ENCODE measurements around the gene MYH10.
A peak's percentile ranks its signal among the peaks of the same experiment; 100 is the strongest.

The MYH10 gene

DNA sequence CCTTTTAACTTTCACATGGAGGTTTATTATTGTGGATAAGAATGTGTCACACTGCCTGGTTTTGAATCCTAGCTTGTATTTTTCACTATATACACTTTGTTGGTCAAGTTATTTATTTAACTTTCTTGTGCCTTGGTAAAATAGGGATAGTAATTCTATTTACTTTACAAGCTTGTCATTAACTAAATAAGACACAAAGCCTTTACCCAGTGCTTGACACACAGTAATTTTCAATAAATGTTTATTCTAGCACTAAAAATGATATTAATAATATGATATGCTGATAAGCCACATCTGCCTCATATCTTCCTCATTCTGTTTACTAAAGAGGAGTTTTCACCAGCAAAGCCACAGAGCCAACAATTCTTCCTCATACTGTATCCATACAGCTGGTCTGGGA, 27.8 kb downstream of the MYH10 start:
- no peak for DNase-seq

DNA sequence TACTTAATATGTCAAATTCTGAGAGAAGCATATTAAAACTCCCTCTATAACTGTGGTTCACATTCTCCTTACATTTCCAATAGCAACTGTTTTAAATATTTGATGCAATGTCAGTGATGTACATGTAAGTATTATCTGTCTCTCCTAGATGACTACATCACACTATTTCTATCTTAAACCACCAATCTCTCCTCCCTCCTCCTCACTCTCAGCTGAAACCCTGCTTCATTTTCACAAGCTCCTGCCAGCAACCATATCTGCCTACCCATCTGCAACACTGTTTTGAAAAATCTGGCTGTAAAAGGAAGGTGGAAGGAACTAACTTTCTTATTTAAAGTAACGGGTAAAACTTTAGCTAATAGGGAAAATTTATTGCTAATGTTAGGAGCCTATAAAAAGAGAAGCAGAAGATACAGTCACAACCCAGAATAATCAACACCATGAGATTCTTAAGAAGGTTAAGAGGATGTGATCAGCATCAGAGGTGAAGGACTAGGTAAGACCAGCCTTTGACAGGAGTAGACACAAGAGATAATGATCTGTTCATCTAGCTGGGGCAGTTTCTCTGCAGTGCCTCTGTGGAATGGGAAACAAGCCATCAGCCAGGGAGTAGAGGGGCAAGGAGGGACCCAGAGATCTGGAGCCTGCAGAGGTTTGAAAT, 31.0 kb downstream of the MYH10 start:
- DNase-seq: no peak

DNA sequence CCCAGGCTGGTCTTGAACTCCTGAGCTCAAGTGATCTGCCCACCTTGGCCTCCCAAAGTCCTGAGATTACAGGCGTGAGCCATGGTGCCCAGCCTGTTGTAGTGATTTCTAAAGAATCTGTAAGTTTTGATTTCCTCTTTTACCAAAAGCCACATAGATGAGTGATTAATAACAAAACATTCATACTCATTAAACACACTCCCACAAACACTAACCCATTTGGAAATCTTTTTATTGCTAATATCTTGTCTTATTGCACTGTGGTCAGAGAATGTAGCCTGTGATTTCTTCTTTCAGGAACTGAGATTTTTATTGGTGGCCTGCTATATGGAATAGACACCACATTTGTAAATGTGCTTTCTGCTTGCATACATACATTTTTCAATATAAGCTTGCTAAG, 31.6 kb downstream of the MYH10 start:
- DNase-seq: no peak

DNA sequence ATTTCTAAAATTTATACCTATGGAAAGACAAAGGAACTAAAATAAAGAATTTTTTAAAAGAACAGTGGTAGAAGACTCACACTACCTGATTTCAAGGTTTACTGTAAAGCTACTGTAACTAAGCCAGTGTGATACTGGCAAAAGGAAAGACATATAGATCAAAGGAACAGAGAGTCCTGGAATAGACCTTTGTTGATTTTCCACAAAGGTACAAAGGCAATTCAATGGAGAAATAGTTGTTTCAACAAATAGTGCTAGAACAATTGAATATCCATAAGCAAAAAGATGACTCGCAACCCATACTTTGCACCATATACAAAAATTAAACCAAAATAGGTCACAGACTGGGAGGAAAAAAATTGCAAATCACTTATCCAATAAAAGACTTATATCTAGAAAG, 36.7 kb downstream of the MYH10 start:
- no peak for DNase-seq

DNA sequence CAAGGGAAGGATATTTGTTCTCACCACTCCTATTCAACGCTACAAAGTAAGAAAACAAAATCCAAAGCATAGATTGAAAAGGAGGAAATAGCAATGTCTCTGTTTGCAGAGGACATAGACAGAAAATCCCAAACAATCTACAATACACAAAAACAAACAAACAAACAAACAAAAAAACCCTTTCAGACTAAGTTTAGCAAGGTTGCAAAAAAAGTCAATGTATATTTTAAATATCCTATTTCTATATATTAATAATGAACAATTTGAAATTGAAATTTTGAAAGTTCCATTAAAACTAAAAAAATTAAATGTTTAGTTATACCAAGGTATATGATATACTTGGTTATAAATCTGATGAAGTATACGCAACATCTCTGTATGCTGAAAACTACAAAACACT, 37.2 kb downstream of the MYH10 start:
- DNase-seq: no peak

DNA sequence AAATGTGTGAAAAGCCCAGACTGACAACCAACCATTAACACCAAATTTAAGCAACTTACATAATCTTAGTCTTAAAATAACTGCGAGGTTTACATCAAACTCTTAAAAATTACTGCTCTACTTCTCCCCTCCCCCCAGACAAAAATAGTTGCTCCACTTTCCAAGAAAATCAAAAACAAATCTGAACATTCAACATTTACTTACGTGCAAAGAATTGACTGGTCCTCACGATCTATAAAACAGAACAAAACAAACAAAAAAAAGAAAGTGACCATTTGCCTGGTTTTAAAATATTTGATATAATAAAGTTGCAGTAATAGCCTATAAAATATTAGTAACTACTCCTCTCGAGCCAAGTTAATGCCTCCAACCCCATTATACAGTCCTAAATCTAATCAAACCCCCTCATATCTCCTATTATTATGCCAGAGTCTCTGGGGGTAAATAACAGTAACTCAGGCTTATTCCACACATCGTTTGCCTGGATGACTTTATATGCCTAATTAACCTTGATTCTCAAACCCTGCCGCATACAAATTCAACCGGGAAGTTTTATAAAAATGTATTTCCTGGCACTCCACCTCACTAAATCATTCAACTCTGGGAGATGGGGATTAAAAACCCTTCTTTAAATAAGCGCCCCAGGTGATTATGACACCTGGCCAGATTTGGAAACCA, 41.5 kb downstream of the MYH10 start:
- DNase-seq: no peak

DNA sequence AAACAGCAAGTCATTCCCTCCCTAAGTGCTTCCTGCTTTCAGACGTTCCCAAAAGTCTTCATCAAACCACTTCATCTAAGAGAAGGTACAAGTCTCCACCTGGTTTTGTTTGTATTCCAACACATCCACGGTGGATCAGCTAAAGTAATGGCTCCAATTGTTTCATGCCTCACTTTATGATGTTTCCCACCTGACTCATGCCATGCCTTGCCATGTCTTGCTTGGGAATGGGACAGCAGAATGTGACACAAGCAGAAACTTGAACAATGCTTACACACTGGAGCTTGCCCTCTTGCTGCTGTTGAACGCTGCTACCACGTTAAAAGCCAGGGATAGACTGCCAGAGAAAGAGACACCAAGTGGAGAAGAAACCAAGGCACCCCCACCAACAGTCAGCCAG, 43.8 kb downstream of the MYH10 start:
- no peak for DNase-seq

DNA sequence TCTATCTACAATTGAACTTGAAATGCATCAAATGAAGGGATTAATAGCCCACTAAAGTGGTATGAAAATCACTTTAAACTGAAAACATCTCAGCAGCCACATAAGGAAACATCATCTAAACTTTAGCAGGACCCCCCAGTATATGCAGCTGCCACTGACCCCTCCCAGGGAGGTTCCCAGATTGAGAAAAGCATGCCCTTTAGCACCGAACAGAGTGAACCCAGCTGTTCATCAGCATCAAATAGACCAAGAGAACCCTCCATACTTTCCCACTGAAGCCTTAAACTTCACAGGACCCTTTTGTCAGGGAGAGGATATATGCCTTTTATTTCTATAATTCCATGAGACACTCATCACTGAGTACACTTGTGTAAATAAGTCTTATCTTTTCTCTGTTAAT, 44.6 kb downstream of the MYH10 start:
- no peak for DNase-seq

DNA sequence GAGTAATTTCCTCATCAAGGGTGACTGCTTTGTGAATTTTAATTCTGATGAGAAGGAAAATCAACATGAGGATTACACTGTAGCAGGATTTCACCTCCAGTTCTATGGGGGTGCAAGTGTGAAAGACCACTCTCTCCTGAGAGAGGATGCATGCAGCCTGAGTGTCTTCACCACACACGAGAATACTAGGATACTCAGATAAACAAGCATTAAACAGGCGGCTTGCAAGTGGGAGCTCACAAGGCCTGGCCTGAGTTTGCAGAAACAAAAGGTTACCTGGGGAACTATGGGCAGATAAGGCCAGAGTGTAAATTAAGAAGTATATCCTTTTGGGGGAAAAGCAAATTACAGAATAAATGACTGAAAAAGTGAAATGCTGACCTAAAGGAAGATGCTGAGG, 46.6 kb downstream of the MYH10 start:
- DNase-seq: no peak

DNA sequence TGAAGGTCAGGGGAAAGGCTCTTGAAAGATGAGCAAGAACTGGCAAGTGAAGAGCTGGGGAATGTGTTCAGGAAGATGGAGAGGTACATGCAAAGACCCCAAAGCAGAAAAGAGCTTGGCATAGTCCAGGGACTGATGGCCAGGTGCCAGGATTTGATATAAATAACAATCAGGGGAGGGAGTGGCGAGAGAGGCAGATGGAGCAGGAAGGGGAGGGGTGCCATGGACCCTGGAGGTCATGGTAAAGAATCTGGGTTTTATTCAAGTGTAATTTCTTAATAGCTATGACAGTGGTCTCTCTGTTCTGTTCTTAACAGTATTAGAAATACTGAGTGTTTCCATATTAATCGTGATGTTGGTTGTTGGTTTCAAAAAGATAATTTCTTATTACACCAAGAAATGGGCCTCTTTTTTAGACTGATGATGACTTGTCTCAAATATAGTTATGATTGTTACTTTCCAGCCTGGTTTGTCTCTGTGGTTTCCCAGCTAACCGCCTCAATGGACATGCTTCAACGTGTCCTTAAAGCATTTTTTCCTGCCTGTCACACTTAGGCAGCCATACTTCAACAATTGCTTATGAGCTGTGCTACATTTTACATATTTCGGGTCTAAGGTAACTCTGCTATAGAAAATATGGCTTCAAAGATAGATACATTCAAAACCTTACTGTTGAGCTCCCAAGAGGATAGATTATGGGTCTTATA, 49.4 kb downstream of the MYH10 start:
- DNase-seq: peak; percentile 37

DNA sequence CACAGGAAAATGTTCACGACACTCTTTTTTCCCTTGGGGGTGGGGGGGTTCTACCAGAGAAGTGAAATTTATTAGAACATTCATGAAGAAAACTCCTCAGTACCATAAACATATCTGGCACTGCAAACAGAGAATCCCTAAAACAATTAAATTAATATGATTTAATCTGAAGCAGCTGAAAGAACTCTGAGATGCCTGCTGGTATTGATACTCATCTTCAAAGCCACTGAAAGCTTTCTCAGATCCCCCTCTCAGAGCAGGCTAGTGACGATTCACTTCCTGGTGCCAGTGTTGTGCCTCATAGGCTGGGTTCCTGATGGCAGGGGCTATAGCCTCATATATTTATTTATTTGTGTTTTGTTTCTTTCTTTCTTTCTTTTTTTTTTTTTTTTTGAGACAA, 52.7 kb downstream of the MYH10 start:
- no peak for DNase-seq

DNA sequence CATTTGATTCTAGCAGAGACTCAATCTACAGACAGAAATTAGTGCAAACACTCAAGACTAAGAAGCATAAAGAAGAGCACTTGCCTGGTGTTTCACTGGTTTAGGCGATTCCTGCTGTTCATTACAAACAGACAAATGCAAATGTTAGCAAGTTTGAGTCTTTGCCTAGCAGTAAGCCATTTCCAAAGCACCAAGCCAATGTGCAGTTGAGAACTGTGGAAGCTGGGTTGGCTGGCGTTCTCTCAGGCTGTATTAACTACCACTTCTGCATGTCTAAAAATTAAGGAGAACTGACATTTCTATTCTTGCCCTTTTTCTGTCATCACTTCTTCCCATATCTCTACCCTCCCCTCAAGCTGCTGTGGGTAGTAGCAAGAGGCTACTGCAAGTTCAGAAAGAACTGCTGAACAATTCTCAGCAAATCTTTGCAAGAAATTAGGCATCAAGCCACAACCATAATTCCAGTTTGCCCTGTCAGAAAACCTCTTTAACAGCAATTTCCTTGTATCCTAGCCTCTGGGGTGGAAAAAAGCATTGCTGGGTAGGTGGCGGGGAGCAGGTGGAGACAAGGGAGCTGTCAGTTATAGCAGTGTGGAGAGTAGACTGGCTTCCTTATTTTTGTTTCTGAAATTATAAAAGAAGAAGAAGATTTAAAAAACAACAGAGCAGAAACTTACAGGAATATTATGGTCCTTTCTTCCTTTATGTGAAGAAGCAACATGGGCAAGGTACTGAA, 53.8 kb downstream of the MYH10 start:
- DNase-seq: no peak

DNA sequence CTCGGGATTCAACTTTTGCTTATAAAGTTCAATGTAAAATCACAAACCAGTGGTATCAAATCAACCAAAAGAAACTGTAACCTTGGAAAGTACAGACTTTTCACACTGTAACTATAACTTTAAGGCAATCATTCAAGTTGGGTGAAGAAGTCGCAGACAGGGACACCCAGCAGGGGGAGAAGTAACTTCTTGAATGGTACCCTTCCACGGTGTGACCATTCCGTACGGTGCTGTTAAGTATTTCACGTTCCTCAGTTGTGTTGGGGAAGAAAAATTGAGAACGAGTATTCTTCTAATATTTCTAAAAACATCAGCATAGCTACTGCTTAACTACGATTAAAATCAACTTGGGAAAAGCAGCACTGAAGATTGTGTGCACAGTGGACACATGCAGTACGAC, 55.8 kb downstream of the MYH10 start:
- DNase-seq: no peak

DNA sequence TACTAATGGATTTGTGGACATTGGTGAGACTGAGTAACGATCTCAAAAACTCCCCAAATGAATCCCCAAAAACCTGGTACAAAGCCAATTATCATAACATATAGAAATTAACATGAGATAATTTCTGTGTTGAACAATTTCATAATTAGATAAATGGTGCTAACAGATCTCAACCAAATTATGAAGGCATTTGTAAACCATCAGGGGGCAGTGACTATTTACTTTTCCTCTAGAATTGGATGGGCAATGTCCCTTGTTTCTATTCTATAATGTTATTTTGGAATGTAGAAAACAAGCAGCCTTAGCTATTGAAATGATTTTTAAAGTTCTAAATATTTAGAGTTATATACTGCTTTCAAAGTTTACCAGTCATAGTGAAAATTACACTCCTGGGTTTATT, 57.8 kb downstream of the MYH10 start:
- no peak for DNase-seq

DNA sequence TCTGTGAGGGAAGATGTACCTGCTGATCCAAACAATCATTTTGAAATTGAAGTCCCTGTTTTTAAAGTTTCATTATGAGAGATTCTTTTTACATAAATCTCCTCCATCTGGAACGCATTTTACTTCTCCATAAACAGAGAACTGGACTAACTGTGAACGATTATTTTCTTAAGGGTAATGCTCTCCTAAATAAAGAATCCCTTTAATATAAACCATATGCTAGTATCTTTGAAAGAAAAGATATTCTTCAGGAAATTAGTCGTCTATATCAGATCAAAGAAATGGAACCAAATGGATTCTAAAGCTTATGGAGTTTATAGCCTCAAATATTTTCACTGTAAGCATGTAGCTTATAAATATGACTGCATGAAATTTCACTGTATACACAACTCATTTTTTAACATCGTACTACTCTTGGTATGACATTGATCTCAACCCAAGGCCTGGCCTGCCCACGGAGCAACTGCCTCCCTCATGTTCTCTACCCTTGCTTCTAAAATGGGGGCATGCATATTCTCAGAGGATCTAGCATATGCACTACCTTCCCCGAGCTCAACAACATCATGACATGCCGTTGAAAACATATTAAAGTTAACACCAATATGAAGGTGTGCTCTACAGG, 66.4 kb downstream of the MYH10 start:
- no peak for DNase-seq

DNA sequence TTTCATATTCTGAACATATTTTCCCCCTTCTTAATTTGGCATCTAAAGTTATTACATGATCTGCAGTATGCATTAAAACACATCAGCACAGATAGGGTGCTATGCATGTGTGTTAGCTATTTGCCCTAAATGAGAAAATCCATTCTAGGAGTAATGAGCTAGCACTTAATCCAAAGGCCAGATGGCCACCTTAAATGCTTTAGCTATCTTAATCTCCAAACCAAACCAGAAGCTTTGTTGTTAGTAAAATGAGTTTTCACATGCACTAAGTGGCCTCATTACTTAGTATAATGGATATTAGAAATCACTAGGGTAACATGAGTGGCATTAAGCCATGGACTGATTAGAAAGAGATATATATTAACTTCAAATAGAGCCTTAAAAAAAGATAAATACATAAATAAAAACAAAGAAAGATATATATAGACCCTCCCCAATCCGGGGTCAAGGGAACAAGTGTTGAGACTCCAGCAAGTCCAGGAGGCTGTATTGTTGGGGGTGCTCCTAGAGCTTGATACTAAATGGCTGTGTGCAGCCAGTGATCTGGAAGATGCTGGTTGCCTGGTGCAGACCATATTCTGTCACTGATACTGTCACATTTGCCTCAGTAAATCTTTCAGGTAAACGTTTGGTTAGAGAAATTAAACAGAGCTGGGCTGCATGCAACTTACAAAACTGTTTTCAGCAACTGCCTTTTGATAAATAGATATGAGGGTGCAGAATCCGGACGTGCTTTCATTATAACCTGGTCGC, 67.3 kb downstream of the MYH10 start:
- no peak for DNase-seq

DNA sequence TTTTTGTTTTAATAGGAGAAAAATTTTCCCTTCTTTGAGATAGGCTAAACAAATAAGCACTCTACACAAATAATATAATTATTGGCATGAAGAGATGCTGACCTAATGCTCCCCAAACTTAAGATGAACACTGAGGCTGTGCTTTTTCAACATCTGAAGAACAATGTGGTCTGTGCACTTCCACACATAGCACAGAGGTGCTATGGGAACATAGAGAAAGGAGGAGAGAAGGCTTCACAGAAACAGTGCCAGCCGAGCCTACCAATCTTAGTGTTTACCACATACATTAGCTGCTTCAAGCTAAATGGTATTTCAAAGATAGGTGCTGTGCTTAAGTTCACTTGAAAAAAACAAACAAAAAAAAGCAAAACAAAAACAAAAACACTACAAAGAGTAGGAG, 72.4 kb downstream of the MYH10 start:
- no peak for DNase-seq

DNA sequence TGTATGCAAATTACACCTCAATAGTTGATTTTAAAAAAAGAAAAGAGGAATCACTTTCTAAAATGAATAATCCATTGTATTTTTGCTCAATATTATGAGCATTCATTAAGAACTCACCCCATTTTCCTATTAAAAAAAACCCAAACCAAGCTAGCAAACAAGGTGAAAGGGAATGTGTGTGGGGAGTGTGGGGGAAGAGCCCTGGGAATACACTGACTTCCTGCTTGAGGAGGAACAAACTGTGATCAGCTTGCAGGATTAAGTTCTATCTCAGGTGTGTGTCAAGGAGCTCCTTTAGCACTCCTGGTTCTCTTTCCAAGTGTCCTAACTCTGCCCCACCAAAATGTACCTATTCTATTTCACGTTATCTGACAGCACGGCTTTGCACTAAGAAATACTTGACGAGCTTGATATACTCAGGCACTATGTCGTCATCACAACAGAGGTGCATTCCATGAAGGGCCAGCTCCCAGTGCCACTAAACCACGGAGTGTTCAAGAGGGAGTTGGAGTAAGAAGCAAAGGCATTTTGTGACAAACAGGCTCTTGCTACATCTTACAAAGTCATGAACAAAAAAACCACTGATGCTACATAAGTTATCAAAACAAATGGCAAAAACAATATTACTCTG, 73.2 kb downstream of the MYH10 start:
- no peak for DNase-seq

DNA sequence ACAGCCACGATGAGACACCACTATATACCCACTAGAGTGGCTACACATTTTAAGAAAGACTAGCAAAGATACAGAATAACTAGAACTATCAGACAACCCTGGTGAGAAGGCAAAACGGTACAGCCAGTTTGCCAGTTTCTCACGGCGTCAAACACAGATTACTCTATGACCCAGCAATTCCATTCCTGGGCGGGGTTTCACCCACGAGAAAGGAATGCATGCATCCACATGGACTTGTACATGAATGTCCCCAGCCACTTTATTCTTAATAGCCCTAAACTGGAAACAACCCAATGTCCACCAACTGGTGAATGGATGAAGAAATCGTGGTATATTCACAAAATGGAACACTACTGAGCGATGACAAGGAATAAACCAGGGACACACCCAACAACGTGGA, 74.5 kb downstream of the MYH10 start:
- no peak for DNase-seq

DNA sequence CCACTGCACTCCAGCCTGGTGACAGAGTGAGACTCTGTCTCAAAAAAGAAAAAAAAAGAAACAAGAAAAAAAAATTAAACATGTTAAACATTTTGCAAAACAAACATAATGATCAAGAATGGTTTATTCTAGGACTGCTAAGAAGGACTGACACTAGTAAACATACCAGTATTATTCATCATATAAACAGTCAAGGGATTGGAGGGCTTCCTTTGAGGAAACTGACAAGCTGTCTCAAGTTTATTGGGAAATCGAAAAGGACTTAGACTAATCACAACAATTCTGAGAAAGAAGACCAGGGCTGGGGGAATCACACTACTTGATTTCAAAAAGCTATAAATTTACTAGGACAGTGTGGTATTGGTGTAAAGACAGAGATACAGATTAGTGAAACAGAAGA, 75.5 kb downstream of the MYH10 start:
- no peak for DNase-seq

DNA sequence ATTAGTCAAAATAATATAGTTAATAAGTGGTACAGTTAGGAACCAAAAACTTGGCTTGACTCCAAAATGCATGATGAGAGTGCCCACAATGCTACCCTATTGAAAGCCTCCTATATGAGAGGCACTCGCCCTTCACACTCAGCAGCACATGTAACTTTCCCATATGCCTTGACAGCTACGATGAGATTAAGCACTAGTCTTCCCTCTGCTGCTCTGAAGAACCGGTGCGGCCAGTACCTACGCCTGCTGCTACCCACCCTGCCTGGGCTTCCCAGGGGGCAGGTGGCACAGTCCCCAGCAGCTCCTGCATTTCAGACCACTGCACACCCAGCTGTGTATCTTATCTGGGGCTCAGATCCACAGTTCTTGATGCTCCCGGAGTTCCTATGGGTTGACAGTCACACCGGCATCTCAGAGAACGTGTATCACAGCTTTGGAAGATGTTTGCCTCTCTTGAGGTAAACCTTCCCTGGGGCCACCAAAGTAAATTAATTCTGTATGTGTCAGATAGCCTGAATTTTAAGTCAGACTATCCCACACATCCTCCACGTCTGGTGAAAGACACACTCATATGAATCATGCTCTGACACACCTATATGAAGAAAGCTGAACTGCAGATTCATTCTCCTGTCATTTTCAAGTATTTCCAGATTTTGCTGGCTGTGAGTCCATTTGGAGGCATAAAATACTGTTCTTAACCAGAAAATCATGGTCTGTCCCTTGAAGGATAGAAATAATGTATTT, 77.8 kb downstream of the MYH10 start:
- DNase-seq: no peak

All from NCI-H1694 treated with DMSO at 0.1 percent for 48 hours (cell line).